H1 (cell line): Measurements from ENCODE around the gene SF3A2. TPM values are rescaled to one million over a fixed set of nuclear protein-coding genes. Genes with fewer than 3 reads are reported as not detected.

Experiments used
- CTCF ChIA-PET: fragments of 300-600 bp; sonication (Branson Sonifier 250); formaldehyde crosslinking; loops from one replicate; lab custom pipeline; 2021; ENCODE audit not compliant: partially characterized antibody; lab: Charles Lee
- POLR2A ChIA-PET: fragments of 300-600 bp; sonication (Branson Sonifier 250); formaldehyde crosslinking; loops from one replicate; lab custom pipeline; 2021; ENCODE audit warnings: inconsistent platforms; ENCODE audit not compliant: partially characterized antibody; lab: Charles Lee
- DNase-seq, 2 experiments: peaks; one replicate each; pipeline versions ENCODE4 v3.0.0 to v3.0.0-alpha.2; 2010 to 2022; ENCODE audit warnings: low spot score in 2 of 2, low read depth in 1 of 2, mixed read lengths in 1 of 2
- FAIRE-seq: peaks from 2 replicates; lab custom pipeline; 2011; peaks lifted over from hg19 to GRCh38; lab: Jason Lieb, UNC
- H2AFZ ChIP-seq: 2 replicates; pipeline ENCODE4 v1.8.1; 2012; ENCODE audit warnings: low read length, inconsistent platforms
- H2AK5ac ChIP-seq: 2 replicates; pipeline ENCODE4 v1.6.1; 2013; ENCODE audit warnings: low read depth, low read length
- H2BK120ac ChIP-seq: replicated peaks from 2 replicates; pipeline ENCODE3; 2013; ENCODE audit warnings: low read depth, low read length, inconsistent platforms
- H2BK12ac ChIP-seq: 2 replicates; pipeline ENCODE4 v1.6.1; 2013; ENCODE audit warnings: low read depth, low read length
- H2BK15ac ChIP-seq: 2 replicates; pipeline ENCODE4 v1.6.1; 2013; ENCODE audit warnings: low read length
- H2BK20ac ChIP-seq: 2 replicates; pipeline ENCODE4 v1.6.1; 2013; ENCODE audit warnings: low read length
- H2BK5ac ChIP-seq: 2 replicates; pipeline ENCODE4 v1.6.1; 2013; ENCODE audit warnings: low read depth, low read length
- H3K14ac ChIP-seq: 2 replicates; pipeline ENCODE4 v1.6.1; 2013; ENCODE audit warnings: inconsistent platforms; ENCODE audit not compliant: insufficient read length
- H3K18ac ChIP-seq: 2 replicates; pipeline ENCODE4 v1.6.1; 2013; ENCODE audit warnings: low read length; ENCODE audit errors: extremely low read depth
- H3K23ac ChIP-seq: 2 replicates; pipeline ENCODE4 v1.6.1; 2013; ENCODE audit warnings: inconsistent platforms; ENCODE audit not compliant: insufficient read length
- H3K23me2 ChIP-seq: 2 replicates; pipeline ENCODE4 v1.6.1; 2013; ENCODE audit warnings: low read depth, low read length
- H3K27ac ChIP-seq: 2 replicates; pipeline ENCODE4 v1.6.1; 2011; ENCODE audit warnings: low read depth, low read length, inconsistent platforms
- H3K27me3 ChIP-seq, 4 experiments: replicated peaks in 1 of 4; 1 replicate in 1 of 4; 2 replicates in 3 of 4; pipeline versions ENCODE4 v1.6.1 to v1.8.1; 2011 to 2013; ENCODE audit warnings: low read length in 3 of 4, mild to moderate bottlenecking in 3 of 4, inconsistent platforms in 2 of 4, mixed read lengths in 2 of 4, moderate library complexity in 1 of 4; ENCODE audit not compliant: control insufficient read depth in 3 of 4, insufficient read depth in 3 of 4; ENCODE audit errors: extremely low read depth in 1 of 4
- H3K36me3 ChIP-seq, 4 experiments: 2 replicates each; pipeline versions ENCODE4 v1.6.1 to v1.8.1; 2011 to 2013; ENCODE audit warnings: mild to moderate bottlenecking in 4 of 4, low read length in 3 of 4, moderate library complexity in 2 of 4, control low read depth in 1 of 4, inconsistent platforms in 1 of 4; ENCODE audit not compliant: insufficient read depth in 4 of 4, control insufficient read depth in 2 of 4
- H3K4ac ChIP-seq: replicated peaks from 2 replicates; pipeline ENCODE3; 2013; ENCODE audit warnings: low read length, low read depth, mixed read lengths, inconsistent platforms; ENCODE audit not compliant: insufficient read length
- H3K4me1 ChIP-seq, 4 experiments: replicated peaks in 1 of 4; 1 replicate in 1 of 4; 2 replicates in 3 of 4; pipeline versions ENCODE4 v1.6.1 to v1.8.1; 2011 to 2013; ENCODE audit warnings: low read length in 3 of 4, inconsistent platforms in 2 of 4, mixed read lengths in 1 of 4; ENCODE audit not compliant: insufficient read depth in 4 of 4, control insufficient read depth in 3 of 4
- H3K4me2 ChIP-seq, 2 experiments: 2 replicates each; pipeline versions ENCODE4 v1.6.1 to v1.8.1; 2011 to 2013; ENCODE audit warnings: low read depth in 2 of 2, low read length in 2 of 2, control low read depth in 1 of 2, inconsistent platforms in 1 of 2, mild to moderate bottlenecking in 1 of 2; ENCODE audit not compliant: insufficient read depth in 1 of 2
- H3K4me3 ChIP-seq, 4 experiments: fragments of 200-600, 300-600 bp in 1 of 4; sonication (generic), shearing (Covaris generic), sonication (Bioruptor Twin) in 1 of 4; 2 replicates each; pipeline versions ENCODE4 v1.5.1 to v1.8.1; 2011 to 2016; ENCODE audit warnings: low read length in 4 of 4, low read depth in 3 of 4, control low read depth in 2 of 4, inconsistent platforms in 2 of 4, mild to moderate bottlenecking in 2 of 4, mixed read lengths in 1 of 4, moderate library complexity in 1 of 4; ENCODE audit not compliant: insufficient read depth in 2 of 4; ENCODE audit errors: extremely low read depth in 1 of 4
- H3K56ac ChIP-seq: replicated peaks from 2 replicates; pipeline ENCODE3; 2013; ENCODE audit warnings: low read depth, mild to moderate bottlenecking, mixed read lengths, low read length, inconsistent platforms; ENCODE audit not compliant: insufficient read length
- H3K79me1 ChIP-seq: 2 replicates; pipeline ENCODE4 v1.6.1; 2013; ENCODE audit warnings: low read depth, low read length, control low read depth
- H3K79me2 ChIP-seq, 2 experiments: 2 replicates each; pipeline versions ENCODE4 v1.6.1 to v1.8.1; 2012 to 2013; ENCODE audit warnings: low read length in 2 of 2, mild to moderate bottlenecking in 2 of 2, inconsistent platforms in 1 of 2; ENCODE audit not compliant: insufficient read depth in 2 of 2, control insufficient read depth in 1 of 2
- H3K9ac ChIP-seq, 4 experiments: replicated peaks in 1 of 4; 1 replicate in 1 of 4; 2 replicates in 3 of 4; pipeline versions ENCODE4 v1.6.1 to v1.8.1; 2011 to 2013; ENCODE audit warnings: low read depth in 3 of 4, low read length in 3 of 4, control low read depth in 2 of 4, mild to moderate bottlenecking in 2 of 4, moderate library complexity in 2 of 4, inconsistent platforms in 1 of 4; ENCODE audit errors: extremely low read depth in 1 of 4
- H3K9me3 ChIP-seq, 2 experiments: 2 replicates each; pipeline versions ENCODE4 v1.6.1 to v1.8.1; 2012 to 2013; ENCODE audit warnings: mild to moderate bottlenecking in 2 of 2, moderate library complexity in 2 of 2, control low read depth in 1 of 2, inconsistent platforms in 1 of 2, low read depth in 1 of 2, low read length in 1 of 2, mixed read lengths in 1 of 2; ENCODE audit not compliant: insufficient read depth in 2 of 2
- H4K20me1 ChIP-seq, 2 experiments: replicated peaks in 1 of 2; 2 replicates each; pipeline versions ENCODE3 to v1.8.1; 2011 to 2013; ENCODE audit warnings: inconsistent platforms in 2 of 2, low read length in 2 of 2, mild to moderate bottlenecking in 1 of 2; ENCODE audit not compliant: insufficient read depth in 2 of 2, control insufficient read depth in 1 of 2
- H4K5ac ChIP-seq: 2 replicates; pipeline ENCODE4 v1.6.1; 2013; ENCODE audit warnings: low read length, low read depth, mixed read lengths, inconsistent platforms; ENCODE audit not compliant: insufficient read length
- H4K8ac ChIP-seq: 2 replicates; pipeline ENCODE4 v1.8.0; 2013; ENCODE audit warnings: mild to moderate bottlenecking, moderate library complexity, low read length, inconsistent platforms; ENCODE audit not compliant: insufficient read depth; ENCODE audit errors: extremely low read depth
- H4K91ac ChIP-seq: replicated peaks from 2 replicates; pipeline ENCODE3; 2013; ENCODE audit warnings: low read length, mixed read lengths, inconsistent platforms; ENCODE audit not compliant: insufficient read length
- BACH1 ChIP-seq: IDR thresholded peaks from 2 replicates; pipeline ENCODE4 v1.6.1; 2012; ENCODE audit warnings: low read length, improper control_type of control experiment
- CHD2 ChIP-seq: IDR thresholded peaks from 2 replicates; pipeline ENCODE4 v1.6.1; 2012; ENCODE audit warnings: low read length, improper control_type of control experiment
- EGR1 ChIP-seq: IDR thresholded peaks from 2 replicates; pipeline ENCODE4 v1.6.1; 2011; ENCODE audit warnings: low read depth, low read length, borderline replicate concordance
- FOSL1 ChIP-seq: IDR thresholded peaks from 2 replicates; pipeline ENCODE4 v1.6.1; 2011; ENCODE audit warnings: mild to moderate bottlenecking, low read depth, low read length, moderate library complexity; ENCODE audit not compliant: insufficient read depth
- GABPA ChIP-seq: IDR thresholded peaks from 2 replicates; pipeline ENCODE4 v1.6.1; 2011; ENCODE audit warnings: mild to moderate bottlenecking, low read length, moderate library complexity, borderline replicate concordance; ENCODE audit not compliant: insufficient read depth
- JUN ChIP-seq: IDR thresholded peaks from 2 replicates; pipeline ENCODE4 v1.6.1; 2011; ENCODE audit warnings: low read depth, mild to moderate bottlenecking, improper control_type of control experiment, low read length
- JUND ChIP-seq: IDR thresholded peaks from 2 replicates; pipeline ENCODE4 v1.6.1; 2011; ENCODE audit warnings: mild to moderate bottlenecking, improper control_type of control experiment, low read length
- KDM1A ChIP-seq: fragments of 200-600, 300-600 bp; sonication (generic); IDR thresholded peaks from 2 replicates; pipeline ENCODE4 v1.7.1; 2016; ENCODE audit warnings: mild to moderate bottlenecking, low read length, borderline replicate concordance
- POU5F1 ChIP-seq: IDR thresholded peaks from 2 replicates; pipeline ENCODE4 v1.6.1; 2011; ENCODE audit warnings: low read depth, mild to moderate bottlenecking, low read length, moderate library complexity
- RBBP5 ChIP-seq: IDR thresholded peaks from 2 replicates; pipeline ENCODE4 v1.7.1; 2012; ENCODE audit warnings: low read depth, mild to moderate bottlenecking, inconsistent platforms, low read length, moderate library complexity, borderline replicate concordance
- TEAD4 ChIP-seq: IDR thresholded peaks from 2 replicates; pipeline ENCODE4 v1.6.1; 2012; ENCODE audit warnings: low read depth, low read length, inconsistent platforms, mixed read lengths
- WGBS, 2 experiments: shearing (Covaris generic) in 1 of 2; methylation state at CpG; one replicate each; pipeline versions ENCODE4 v1.1.6 to v1.1.7; 2013 to 2015; ENCODE audit warnings: low lambda C conversion rate in 2 of 2, mixed read lengths in 2 of 2, inconsistent platforms in 1 of 2, low coverage in 1 of 2, missing lambda C conversion rate in 1 of 2; ENCODE audit not compliant: insufficient replicate concordance in 2 of 2, insufficient coverage in 1 of 2, insufficient read length in 1 of 2; ENCODE audit errors: extremely low coverage in 1 of 2, missing lambda C conversion rate in 1 of 2; 5-methylcytosine and 5-hydroxymethylcytosine counted together
- polyA plus RNA-seq, 7 experiments: library from polyadenylated mRNA; depleted of rRNA in 3 of 7; stranded (reverse) in 5 of 7; unstranded in 2 of 7; fragments of >200 nt in 5 of 7; fragments of 200-250 nt in 2 of 7; gene quantifications; 1 replicate in 5 of 7; 2 replicates in 1 of 7; 4 replicates in 1 of 7; pipeline versions ENCODE4 v1.2.1 to v1.2.3, GENCODE V29; 2011 to 2013; ENCODE audit warnings: missing spikeins in 2 of 7, mixed read lengths in 2 of 7
- total RNA-seq: library from RNA; stranded (reverse); fragmentation: NEBNext Ultra II Directional; extraction: Animal tissue kit (Norgen Biotek cat#: 25700); gene quantifications from 2 replicates; pipeline ENCODE4 v1.2.1, GENCODE V29; 2021
- TF ChIP-seq, protein P1 (sequence below): IDR thresholded peaks from 2 replicates; pipeline ENCODE4 v1.6.1; 2012; ENCODE audit warnings: inconsistent platforms

The SF3A2 gene
- total and polyA plus RNA-seq, 2 of the 8 experiments (the other 6 are each of a cell fraction or from before 2014, with no cell fraction given): 15.3 to 146 TPM

DNA sequence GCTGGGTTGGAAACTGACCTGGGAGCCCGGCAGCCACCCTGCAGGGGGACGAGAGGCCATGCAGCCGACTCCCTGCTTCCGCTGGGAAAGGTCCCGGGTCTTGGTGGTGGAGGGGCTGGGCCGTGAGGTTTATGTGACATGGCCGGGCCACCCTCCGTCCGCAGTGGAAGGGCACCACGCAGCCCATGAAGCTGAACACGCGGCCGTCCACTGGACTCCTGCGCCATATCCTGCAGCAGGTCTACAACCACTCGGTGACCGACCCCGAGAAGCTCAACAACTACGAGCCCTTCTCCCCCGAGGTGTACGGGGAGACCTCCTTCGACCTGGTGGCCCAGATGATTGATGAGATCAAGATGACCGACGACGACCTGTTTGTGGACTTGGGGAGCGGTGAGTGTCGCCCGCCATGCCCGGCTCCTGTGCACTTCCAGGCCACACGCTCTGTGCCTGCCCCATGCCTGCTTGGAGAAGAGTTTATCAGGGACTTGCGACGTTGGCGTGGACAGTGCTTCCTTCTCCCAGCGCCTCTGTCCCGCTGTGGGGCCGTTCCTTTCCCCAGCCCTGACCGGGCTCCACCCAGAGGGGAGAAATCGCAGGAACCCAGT is 45.7 kb upstream of the SF3A2 start:
- Histone ChIP-seq H3K27me3 (no peaks in the 10 kb centered on the region), H2AK5ac (no peak overlapping the region), H3K36me3 (peaks cover 6 to 34% (median 19%) of the 10 kb centered on the region in 4 experiments; a peak in 7 of 8 replicates), H3K27ac (no peak overlapping the region), H3K14ac (no peak overlapping the region), H4K91ac (no peak overlapping the region), H4K5ac (no peak overlapping the region), H3K56ac (no peak overlapping the region), H3K79me2 (peaks cover 0 to 1% of the 10 kb centered on the region in 2 experiments; a peak in 1 of 4 replicates), H3K4me3 (no peak overlapping the region), H4K8ac (no peak overlapping the region), H3K4ac (no peak overlapping the region), H3K23me2 (no peaks in the 10 kb centered on the region), H2BK15ac (no peak overlapping the region), H2BK5ac (no peak overlapping the region; the same call in 1 of the 2 replicates), H3K79me1 (peaks cover 14% of the 10 kb centered on the region), H3K9me3 (no peaks in the 10 kb centered on the region), H3K23ac (no peak overlapping the region), H3K18ac (no peak overlapping the region), H3K4me2 (no peak overlapping the region), H3K9ac (no peak overlapping the region; a peak in 2 of 7 replicates), H4K20me1 (peaks cover 2 to 25% of the 10 kb centered on the region in 2 experiments), H2BK20ac (no peak overlapping the region), H3K4me1 (no peaks in the 10 kb centered on the region), H2BK120ac (no peak overlapping the region), H2BK12ac (no peak overlapping the region), H2AFZ (no peak overlapping the region)
- no peak for TF ChIP-seq EGR1
- TF ChIP-seq BACH1: no peak
- TF ChIP-seq, protein P1, sequence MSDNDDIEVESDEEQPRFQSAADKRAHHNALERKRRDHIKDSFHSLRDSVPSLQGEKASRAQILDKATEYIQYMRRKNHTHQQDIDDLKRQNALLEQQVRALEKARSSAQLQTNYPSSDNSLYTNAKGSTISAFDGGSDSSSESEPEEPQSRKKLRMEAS: no peak
- TF ChIP-seq GABPA: no peak
- no peak for TF ChIP-seq JUND
- TF ChIP-seq POU5F1: no peak
- no peak for TF ChIP-seq FOSL1
- no peak for TF ChIP-seq JUN
- no peak for TF ChIP-seq KDM1A
- TF ChIP-seq CHD2: no peak
- no peak for TF ChIP-seq TEAD4
- TF ChIP-seq RBBP5: no peak
- DNase-seq: no peak
- FAIRE-seq: no peak
- POLR2A ChIA-PET: interaction anchor here (0.6 to 1.6 kb wide), 2 partner anchors 19 to 59 kb away, joined by 3 read pairs; partner anchors contain the start of gene AMH
- CTCF ChIA-PET: interaction anchor here (0.8 to 2.2 kb wide), 9 partner anchors 8 to 94 kb away, joined by 3 to 18 read pairs (median 3); no protein-coding TSS in a partner anchor
- 95% methylated on average over 37 of the region's 37 CpGs; no CpG with 5 or more reads in 1 of the 2 experiments for WGBS, 2 experiments
